GM06990 (cell line): ENCODE results near the gene MOCOS.

Experiments used
- DNase-seq: peaks from one replicate; pipeline ENCODE4 v3.0.0-alpha.2; 2011; ENCODE audit not compliant: insufficient read length; ENCODE audit errors: extremely low read depth
- H3K27me3 ChIP-seq: replicated peaks from 2 replicates; pipeline ENCODE4 v1.6.0; 2011; ENCODE audit warnings: low read length; ENCODE audit not compliant: control insufficient read depth, insufficient read depth
- H3K36me3 ChIP-seq: 2 replicates; pipeline ENCODE4 v1.5.1; 2011; ENCODE audit warnings: low read length; ENCODE audit not compliant: control insufficient read depth, insufficient read depth
- H3K4me3 ChIP-seq: replicated peaks from 2 replicates; pipeline ENCODE4 v1.5.1; 2011; ENCODE audit warnings: low read depth, mild to moderate bottlenecking, control low read depth, low read length
- CTCF ChIP-seq: IDR thresholded peaks from 2 replicates; pipeline ENCODE4 v1.5.1; 2011; ENCODE audit warnings: low read length, control low read depth, mild to moderate bottlenecking, inconsistent platforms; ENCODE audit not compliant: insufficient read depth, poor library complexity, severe bottlenecking

MOCOS gene

DNA sequence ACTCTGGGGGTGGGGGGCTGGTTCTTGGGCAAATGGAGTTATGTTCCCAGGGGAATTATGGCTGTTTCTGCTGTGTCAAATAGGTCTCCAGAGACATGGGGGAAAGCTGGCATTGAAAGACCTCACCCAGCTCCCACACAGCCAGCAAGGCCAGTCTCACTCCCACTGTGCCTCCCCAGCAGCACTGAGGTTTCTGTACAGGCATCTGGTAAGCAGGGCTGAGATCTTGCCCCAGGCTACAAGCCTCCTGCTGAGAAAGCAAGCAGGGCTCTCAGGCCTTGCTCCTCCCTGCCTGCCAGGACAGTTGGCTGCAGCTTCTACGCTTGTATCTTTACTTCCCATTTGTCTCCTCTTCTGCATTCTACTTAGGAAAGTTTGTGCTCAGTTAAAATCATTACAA lies 59.7 kb downstream of the MOCOS start:
- DNase-seq, result no peak
- no peaks in the 10 kb centered on the region for H3K36me3 ChIP-seq
- no peaks in the 10 kb centered on the region; the same call in 1 of the 2 replicates for H3K27me3 ChIP-seq
- H3K4me3 ChIP-seq, result no peak overlapping the region
- no peak for TF ChIP-seq CTCF

DNA sequence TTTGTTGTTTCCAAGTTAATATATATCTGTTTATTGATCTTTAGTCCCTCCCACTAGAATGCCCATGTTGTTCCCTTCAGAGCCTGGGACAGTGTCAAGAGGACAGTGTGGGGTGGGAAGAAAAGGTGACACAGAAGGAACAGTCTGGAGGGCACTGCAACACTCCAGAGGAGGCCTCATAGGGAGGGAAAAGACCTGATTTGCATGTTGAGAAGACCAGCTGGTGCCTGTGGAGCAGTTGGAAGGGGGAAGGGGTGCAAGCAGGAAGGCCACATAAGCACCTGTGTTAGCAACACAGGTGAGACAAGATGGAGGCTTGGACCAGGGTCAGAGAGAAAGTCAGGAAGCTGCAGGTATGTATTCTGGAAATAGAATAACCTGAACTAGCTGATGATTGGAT lies 62.1 kb downstream of the MOCOS start:
- no peak for DNase-seq
- Histone ChIP-seq H3K27me3 (no peaks in the 10 kb centered on the region; the same call in 1 of the 2 replicates), H3K4me3 (no peak overlapping the region), H3K36me3 (no peaks in the 10 kb centered on the region)
- TF ChIP-seq CTCF, result no peak

- no peak for DNase-seq
- TF ChIP-seq CTCF, result no peak
- H3K36me3 ChIP-seq, result no peaks in the 10 kb centered on the region
These were observed 63.5 kb downstream of the MOCOS start for GRCh38 chr18:36250827-36251226.

DNA sequence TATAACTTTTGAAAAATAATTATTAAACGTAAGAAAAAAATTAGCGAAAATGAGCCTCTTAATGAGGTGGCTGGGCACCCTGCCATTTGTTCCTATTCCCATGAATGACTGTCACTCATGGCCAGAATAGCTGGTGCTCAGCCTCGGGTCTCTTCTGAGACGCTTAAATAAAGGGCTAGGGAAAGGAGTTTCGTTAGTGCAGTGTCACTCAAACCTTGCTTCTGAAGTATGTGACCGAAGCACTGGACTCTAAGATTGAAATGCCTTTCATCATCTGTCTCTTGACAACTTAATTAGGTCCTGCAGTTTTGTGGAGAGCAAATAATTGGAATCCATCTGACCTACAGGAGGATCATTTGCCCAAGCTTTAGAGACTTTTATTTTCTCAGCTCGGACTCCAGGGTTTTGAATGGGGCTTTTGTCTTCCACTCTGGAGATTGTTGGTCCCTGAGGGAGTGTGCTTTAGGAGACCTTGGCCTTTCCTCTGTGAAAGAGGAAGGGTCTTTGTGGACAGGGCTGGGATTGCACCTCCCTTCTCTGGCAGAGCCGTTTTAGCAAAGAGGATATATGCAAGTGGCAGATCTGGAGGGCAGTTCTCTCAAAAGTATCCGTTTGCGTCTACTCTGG lies 67.9 kb downstream of the MOCOS start:
- DNase-seq, result no peak
- TF ChIP-seq CTCF, result no peak
- H3K4me3 ChIP-seq, result no peak overlapping the region
- no peaks in the 10 kb centered on the region; the same call in 1 of the 2 replicates for H3K27me3 ChIP-seq
- no peaks in the 10 kb centered on the region for H3K36me3 ChIP-seq

More at GRCh38 chr18:36250827-36251226, 63.5 kb downstream of the MOCOS start:
- Histone ChIP-seq H3K27me3 (no peaks in the 10 kb centered on the region; the same call in 1 of the 2 replicates), H3K4me3 (no peak overlapping the region)

DNA sequence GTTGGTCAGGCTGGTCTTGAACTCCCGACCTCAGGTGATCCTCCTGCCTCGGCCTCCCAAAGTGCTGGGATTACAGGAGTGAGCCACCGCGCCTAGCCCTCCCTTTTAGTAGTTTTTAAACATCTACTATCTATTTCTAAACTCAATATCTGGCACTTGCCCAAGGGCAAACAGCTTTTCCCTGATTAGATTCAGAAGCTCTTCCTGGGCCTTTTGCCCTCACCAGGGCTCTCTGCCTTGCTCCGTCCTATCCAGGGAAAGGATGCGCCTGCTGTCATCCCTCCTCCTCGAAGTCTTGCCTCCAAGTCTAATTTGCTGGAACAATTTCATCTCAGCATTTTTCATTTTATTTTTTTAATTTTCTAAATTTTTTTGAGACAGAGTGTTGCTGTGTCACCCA lies 68.8 kb downstream of the MOCOS start:
- Histone ChIP-seq H3K4me3 (no peak overlapping the region), H3K27me3 (no peaks in the 10 kb centered on the region; the same call in 1 of the 2 replicates), H3K36me3 (no peaks in the 10 kb centered on the region)
- TF ChIP-seq CTCF, result no peak
- no peak for DNase-seq

DNA sequence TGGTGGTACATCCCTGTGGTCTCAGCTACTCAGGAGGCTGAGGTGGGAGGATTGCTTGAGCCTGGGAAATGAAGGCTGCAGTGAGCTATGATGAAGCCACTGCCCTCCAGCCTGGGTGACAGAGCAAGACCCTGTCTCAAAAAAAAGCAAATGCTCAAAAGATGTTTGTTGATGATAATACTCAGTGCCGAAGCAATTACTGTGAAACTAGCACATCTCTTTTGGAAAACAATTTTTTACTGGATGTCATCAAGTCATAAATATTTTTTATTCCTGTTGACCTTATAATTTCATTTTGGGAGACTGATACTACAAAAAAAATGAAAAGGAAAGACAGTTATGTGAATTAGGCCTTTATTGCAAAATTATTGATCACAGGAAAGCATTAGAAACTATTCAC lies 75.7 kb downstream of the MOCOS start:
- DNase-seq, result no peak
- no peak for TF ChIP-seq CTCF
- Histone ChIP-seq H3K4me3 (no peak overlapping the region), H3K36me3 (no peaks in the 10 kb centered on the region), H3K27me3 (no peaks in the 10 kb centered on the region)
